Tibial nerve (tissue), 4 donors: ENCODE measurements around the gene LRFN5.

Source experiments
- CTCF ChIP-seq, 5 experiments: fragments of 200-600 bp in 3 of 5; fragments of 450-650 bp in 2 of 5; sonication (generic) in 3 of 5; IDR thresholded peaks; one replicate each; pipeline ENCODE4 v1.5.1; 2016 to 2019; ENCODE audit warnings: antibody characterized with exemption in 5 of 5, mild to moderate bottlenecking in 3 of 5, moderate library complexity in 2 of 5
- EP300 ChIP-seq, 2 donors: sonication (generic); formaldehyde crosslinking; IDR thresholded peaks; one replicate each; pipeline ENCODE4 v1.6.1; 2017; ENCODE audit warnings: antibody characterized with exemption in 2 of 2, mild to moderate bottlenecking in 1 of 2
- POLR2A ChIP-seq, 2 donors: fragments of 450-650 bp; IDR thresholded peaks; one replicate each; pipeline ENCODE4 v1.6.1; 2017; ENCODE audit warnings: antibody characterized with exemption in 2 of 2, mild to moderate bottlenecking in 2 of 2, moderate library complexity in 2 of 2

DNA sequence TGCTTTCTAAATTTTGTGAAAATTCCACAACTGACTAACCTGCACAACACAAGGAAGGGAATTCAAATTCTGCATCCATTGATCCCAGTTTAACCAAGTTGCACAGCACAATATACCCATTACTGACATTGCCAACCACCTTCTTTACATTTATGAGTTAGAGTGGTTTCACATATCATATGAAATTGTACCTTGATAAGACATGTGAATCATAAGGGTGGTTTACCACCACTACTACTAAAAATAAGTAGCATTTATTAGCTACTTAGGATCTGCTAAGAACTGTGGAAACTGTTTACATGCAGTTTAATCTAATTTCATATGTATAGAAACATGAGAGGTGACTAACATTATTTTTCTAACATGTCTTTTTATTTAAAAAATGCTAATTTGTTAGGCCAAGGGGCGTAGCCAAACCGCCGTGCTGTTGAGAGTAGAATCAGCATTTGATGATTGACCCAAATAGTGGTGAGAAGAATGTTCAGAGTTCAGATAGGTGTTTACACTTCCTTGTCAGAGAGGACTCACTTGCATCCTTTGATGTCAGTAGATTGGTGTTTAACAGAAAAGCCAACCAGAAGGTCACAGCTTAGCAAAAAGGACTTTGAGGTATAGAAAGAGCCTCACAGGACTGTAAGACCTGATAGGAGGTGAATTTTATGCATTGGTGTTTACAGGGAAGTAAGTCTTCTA lies 56.2 kb downstream of the LRFN5 start:
- TF ChIP-seq POLR2A (IDR thresholded peaks at IDR 0.05) (no peak), CTCF (IDR thresholded peaks at IDR 0.05) (no peak), EP300 (IDR thresholded peaks at IDR 0.05) (no peak)
